Fibroblast of the aortic adventitia (primary cell): ENCODE data around the gene MFSD1. TPM values are rescaled to one million over a fixed set of nuclear protein-coding genes. Genes with fewer than 3 reads are reported as not detected.
"Not testable (repeated sequence)": the region's sequence is repeated elsewhere in the genome, so short reads cannot be mapped to it uniquely, and the experiment has no call there.

ENCODE experiments used
- DNase-seq: peaks from one replicate; pipeline ENCODE4 v3.0.0-alpha.2; 2010; ENCODE audit warnings: low read depth
- H3K4me3 ChIP-seq: 2 replicates; pipeline ENCODE4 v1.5.1; 2011; ENCODE audit warnings: low read depth, mild to moderate bottlenecking, control low read depth, low read length, moderate library complexity
- total RNA-seq: library from RNA; depleted of rRNA; stranded (reverse); fragments of >200 nt; gene quantifications from 2 replicates; pipeline ENCODE4 v1.2.3, GENCODE V29; 2012; ENCODE audit warnings: low replicate concordance
- TF ChIP-seq, protein P1 (sequence below): IDR thresholded peaks from 2 replicates; pipeline ENCODE4 v1.5.1; 2011; ENCODE audit warnings: mild to moderate bottlenecking, low read length, control low read depth, inconsistent platforms; ENCODE audit not compliant: insufficient read depth

MFSD1 gene
- total RNA-seq, 1 donor: 223 TPM

DNA sequence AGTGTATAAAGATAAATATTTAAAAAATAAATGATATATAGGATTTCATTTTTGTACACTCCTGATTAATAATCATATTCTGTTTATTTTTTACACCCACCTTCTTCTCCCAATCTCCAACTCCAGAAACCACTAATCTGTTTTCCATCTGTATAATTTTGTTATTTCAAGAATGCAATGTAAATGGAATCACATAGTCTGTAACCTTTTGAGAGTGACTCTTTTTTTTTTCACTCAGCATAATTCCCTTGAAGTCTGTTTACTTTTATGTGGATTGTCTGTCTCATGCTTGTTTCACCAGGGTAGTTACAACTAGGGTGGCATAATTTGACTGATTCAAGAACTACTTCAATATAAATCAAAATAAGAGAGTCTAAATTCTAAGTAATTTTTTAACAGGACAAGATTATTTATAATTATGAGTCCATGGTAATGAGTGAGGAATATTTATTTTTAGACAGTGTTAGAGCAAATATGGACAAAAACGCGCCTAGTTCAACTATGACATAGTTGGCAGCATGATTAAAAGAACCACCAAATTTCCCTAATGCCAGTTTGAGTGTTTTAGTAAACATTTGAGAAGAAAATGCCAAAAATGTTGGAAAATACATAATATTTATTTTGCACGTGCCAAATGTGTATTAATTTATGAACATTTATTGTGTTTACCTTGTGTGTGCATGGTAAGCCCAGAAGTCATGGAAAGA is 19.4 kb upstream of the MFSD1 start:
- no peak for DNase-seq
- H3K4me3 ChIP-seq: no peak overlapping the region
- TF ChIP-seq, protein P1, sequence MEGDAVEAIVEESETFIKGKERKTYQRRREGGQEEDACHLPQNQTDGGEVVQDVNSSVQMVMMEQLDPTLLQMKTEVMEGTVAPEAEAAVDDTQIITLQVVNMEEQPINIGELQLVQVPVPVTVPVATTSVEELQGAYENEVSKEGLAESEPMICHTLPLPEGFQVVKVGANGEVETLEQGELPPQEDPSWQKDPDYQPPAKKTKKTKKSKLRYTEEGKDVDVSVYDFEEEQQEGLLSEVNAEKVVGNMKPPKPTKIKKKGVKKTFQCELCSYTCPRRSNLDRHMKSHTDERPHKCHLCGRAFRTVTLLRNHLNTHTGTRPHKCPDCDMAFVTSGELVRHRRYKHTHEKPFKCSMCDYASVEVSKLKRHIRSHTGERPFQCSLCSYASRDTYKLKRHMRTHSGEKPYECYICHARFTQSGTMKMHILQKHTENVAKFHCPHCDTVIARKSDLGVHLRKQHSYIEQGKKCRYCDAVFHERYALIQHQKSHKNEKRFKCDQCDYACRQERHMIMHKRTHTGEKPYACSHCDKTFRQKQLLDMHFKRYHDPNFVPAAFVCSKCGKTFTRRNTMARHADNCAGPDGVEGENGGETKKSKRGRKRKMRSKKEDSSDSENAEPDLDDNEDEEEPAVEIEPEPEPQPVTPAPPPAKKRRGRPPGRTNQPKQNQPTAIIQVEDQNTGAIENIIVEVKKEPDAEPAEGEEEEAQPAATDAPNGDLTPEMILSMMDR: no peak

DNA sequence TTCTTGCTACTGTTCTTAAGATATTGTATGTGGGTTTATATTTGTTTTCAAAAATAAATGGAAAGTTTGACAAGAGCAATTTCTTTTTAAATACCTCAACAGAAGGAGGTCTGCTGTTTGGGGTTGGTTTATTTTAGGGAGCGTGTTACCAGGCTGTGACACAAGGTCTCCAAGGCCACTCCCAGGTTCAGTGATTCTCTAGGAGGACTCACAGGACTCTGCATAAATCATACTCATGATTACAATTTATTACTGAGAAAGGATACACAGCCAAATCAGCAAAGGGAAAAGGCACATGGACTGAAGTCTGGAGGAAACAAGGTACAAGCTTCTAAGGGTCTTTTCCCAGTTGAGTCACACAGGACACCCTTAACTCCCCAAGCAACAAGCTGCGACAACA is 18.8 kb upstream of the MFSD1 start:
- H3K4me3 ChIP-seq: no peak overlapping the region
- DNase-seq: no peak
- TF ChIP-seq, protein P1: no peak

DNA sequence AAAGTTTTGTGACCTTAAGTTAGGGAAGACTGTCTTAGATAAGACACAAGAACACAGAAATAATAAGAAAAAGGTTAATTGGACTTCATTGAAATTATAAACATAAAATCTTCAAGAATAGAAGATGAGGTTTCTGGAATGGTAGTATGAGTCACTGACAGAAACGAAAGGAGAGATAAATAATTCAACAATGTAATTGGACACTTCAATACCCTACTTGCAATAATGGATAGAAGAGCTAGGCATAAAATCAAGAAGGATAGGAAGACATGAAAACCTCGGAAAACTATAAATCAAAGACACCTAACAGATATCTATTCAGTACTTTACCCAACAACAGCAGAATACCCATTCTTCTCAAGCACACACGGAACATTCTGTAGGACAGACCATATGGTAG is 15.9 kb upstream of the MFSD1 start:
- TF ChIP-seq, protein P1: no peak
- no peak overlapping the region for H3K4me3 ChIP-seq

DNA sequence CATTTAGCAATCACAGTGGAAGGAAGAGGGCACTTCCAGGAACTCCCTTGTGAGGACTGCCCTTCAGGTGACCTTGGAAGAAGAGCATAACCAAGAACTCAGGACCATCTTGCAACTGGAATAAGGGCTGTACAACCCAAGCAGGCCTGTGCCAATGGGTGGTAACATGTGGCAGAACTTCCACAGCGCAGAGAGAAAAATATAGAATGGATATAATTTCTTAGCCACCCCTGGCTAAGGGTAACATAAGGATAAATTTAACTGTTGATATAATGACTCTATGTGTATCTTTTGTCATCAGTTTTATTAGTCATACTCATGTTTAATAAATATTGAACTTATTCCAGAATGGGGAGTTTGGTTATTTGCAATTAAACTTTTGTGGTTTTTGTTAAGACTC is 13.4 kb upstream of the MFSD1 start:
- H3K4me3 ChIP-seq: no peak overlapping the region
- TF ChIP-seq, protein P1: no peak
- DNase-seq: no peak

More for the DNA sequence above, 15.9 kb upstream of the MFSD1 start:
- DNase-seq: no peak

DNA sequence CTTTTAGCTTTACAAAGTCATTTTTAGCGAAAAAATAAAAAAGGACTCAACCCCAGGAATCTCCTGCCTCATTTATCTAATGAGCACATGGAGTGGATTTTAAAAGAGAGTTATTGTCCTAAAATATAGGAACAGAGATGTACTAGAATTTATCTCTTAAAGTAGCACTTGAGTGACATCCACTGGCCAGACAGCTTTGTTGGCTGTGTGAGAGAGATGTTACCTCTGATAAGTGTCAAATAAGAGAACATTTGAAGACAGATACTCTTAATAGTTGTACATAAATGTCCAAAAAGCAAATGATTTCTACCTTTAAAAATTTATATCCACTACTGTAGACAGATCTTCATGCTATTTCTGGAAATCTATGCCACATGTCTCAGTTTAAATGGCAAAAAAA is 12.3 kb upstream of the MFSD1 start:
- DNase-seq: peak; percentile 82
- no peak overlapping the region for H3K4me3 ChIP-seq
- TF ChIP-seq, protein P1: peak; percentile 32

DNA sequence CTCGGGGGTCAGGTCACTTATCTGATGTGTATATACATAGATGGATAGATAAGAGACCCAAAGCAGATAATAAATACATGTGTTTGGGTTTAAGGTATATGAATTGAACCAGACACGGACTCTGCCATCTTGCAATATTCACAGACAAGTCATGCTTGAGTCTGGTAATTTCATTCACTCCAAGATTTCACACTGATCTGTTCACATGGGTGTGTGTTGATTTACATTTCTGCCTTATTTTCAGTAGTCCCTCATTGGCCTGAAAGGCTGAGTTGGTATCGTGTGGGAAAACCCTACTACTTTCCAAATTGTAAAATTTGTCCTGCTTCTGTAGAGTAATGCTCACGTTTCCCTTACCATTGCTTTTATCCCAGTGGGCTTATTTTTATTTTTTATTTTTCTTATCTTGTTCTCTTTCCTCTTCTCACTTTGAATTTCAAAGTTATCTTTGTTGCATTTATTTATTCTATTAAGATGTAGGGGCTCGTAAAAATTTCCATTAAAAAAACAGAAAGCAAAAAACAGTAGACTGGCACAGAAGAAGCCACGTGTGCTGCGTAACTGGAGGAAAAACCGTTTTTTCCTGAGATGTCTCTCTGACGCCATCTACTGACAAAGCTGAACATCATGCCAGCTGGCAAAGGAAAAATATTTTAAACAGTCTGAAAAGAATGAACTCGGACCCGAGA is 10.8 kb upstream of the MFSD1 start:
- TF ChIP-seq, protein P1: peak; percentile 69
- H3K4me3 ChIP-seq: no peak overlapping the region
- peak; percentile 91 for DNase-seq

DNA sequence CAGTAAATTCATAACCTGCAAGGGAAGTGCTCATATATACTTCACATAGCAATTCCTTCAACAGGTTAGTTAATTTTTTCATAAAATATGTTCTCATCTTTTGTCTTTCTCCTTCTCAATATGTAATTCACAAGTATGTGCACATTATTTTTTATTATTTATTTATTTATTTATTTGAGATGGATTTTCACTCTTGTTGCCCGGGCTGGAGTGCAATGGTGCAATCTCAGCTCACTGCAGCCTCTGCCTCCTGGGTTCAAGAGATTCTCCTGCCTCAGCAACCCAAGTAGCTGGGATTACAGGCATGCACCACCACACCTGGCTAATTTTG is 10.3 kb upstream of the MFSD1 start:
- not testable (repeated sequence) for H3K4me3 ChIP-seq, DNase-seq
